NCI-H2171 treated with DMSO at 0.1 percent for 48 hours (cell line): Measurements from ENCODE around the gene ORC3.

Experiments
- DNase-seq: peaks from one replicate; lab custom pipeline; 2025; lab: John Stamatoyannopoulos, UW

Gene ORC3

DNA sequence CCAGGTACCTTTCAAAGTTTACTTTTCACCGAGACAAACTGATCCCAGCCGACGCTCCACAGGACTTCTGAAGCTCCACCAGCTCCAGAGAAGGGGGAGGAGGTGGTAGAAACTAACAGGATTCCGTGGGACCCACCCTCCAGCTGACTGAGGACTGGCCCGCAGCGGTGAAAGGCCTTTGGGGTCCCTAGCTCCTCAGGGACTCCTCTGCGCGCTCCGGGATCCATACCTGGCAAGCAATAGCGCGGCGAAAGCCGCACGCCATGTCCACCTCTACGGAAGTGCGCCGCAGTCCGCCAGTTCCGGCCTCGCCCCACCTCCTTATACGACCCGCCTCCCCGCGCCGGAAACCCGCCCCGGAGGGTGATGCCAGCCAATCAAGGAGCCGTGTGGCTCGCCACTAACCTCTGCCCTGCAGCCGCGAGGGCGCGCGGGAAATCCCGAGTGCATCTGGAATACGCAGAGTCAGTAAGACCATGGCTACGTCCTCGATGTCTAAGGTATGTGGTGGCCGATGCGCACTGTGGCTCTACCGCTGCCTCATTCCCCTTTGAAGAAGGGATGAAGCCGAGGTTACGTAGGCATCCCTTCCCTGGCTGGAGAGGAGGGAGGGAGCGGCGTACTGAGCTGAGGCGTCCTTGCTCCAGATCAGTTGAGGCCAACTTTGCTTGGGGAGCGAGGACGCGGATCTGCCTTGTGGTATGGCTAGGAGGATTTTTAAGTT is at the start of gene ORC3, which contains the start of gene RARS2:
Gene ORC3 (plus strand): TSS at position 443 of the 724 bp plus-strand sequence. CDS start 34 bp downstream, at position 477.
Gene RARS2 (minus strand): TSS at position 295 of the 724 bp plus-strand sequence. CDS start 30 bp downstream, at position 265.
- DNase-seq: peak; percentile 91

DNA sequence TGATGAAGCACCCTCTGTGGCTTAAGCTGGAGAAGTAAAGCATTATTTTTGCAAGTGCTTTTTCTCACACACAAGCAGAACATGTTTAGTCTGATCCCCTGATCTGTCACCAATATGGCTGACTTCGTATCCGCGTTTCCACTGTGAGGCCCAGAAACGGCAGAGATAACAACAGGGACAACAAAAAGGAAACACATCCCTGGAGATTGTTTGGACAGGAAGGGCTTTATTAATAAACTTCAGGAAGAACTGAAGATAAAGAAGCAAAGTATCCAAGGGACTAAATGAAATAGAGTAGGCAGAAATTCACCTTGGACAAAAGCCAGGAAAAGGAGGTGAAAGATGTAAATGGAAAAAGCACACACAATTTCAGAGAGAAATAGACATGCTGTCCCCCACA is 49.4 kb upstream of the ORC3 start:
- DNase-seq: no peak

DNA sequence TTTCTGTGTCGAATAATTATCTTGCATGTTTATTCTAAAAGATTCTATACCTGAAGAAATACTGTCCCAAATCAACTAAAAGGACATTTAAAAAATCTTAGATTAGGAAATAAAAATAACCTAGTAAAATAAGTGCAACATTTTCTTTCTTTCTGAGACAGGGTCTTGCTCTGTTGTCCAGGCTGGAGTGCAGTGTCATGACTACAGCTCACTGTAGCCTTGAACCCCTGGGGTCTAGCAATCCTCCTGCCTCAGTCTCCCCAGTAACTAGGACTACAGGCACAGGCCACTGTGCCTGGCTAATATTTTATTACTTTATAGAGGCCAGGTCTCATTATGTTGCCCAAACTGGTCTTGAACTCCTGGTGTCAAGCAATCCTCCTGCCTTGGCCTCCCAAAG is 48.9 kb upstream of the ORC3 start:
- DNase-seq: no peak

DNA sequence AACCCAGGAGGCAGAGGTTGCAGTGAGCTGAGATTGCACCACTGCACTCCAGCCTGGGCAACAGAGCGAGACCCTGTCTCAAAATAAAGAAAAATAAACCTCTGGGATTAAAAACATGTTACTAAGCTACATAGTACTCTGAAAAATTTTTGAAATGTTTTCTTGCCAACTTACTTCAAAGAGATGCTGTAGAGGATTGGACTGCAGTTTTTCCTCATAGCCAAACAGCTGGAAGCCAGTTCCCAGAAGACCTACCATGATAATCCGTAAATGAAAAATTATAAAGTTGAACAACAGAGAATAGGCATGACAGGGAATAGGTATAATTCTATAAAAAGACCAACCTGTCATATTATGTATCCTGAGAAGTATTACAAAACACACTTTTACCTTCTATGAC is 48.2 kb upstream of the ORC3 start:
- no peak for DNase-seq

DNA sequence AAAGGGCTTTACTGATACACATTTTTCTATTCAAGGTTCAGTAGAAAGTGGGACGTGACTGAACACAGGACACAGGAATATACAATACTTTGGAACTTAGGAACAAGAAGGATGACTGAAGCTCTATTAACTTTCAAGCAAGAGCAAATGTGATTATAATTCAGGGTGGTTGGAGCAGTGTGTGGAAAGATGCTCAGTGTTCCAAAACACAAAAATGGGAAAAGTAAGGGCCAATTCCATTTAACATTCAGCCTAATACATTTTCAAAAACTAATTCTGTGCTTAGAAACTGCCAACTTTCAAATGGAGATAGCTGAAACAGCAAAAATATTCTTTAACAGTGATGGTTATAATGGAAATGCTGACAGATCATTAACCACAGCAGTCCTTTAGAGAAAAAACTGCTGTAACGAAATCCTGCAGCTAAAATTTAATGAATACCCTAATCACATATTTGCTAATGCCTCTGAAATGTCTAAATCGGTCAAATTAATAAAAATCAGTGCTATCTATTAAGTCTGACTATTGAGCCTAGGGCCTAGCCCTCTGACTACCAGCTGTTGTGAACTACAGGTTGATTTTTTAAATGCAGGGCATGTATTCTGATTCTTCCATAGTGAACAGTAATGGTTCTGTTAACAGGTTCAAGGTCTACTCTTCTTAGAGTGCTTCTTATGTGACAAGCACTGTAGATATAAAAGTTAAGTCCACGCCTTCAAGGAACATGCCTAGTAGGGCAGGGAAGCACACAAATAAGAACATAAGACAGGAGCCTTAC is 46.0 kb upstream of the ORC3 start:
- no peak for DNase-seq

DNA sequence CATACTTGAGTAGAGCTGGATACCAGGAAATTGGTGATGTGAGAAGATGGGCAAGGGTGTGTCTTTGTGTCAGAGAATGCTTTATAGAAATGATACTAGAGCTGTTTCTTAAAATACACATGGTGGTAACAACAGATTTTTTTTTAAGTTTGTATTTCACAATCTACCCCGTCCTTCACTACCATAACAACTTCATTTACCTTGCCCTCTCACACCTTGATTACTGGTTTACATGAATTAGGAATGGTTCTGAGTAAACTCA is 45.5 kb upstream of the ORC3 start:
- no peak for DNase-seq

DNA sequence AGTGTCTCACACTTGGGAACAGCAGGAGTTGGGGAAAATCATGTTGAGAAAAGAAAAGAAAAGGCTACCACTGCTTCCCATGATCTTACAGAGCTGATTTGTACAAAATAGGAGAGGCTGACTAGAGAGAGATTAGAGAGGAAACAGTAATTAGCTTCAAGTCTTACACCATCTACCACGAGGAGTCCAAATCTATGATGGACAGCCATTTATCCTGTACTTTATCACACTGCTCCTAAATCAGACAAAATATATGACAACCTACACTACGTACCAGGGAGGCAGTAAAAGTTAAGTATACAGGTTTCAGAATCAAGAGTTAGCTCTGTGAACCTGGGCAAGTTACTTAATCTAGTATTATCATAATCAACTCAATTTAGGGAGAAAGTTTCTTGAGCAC is 38.1 kb upstream of the ORC3 start:
- DNase-seq: no peak

DNA sequence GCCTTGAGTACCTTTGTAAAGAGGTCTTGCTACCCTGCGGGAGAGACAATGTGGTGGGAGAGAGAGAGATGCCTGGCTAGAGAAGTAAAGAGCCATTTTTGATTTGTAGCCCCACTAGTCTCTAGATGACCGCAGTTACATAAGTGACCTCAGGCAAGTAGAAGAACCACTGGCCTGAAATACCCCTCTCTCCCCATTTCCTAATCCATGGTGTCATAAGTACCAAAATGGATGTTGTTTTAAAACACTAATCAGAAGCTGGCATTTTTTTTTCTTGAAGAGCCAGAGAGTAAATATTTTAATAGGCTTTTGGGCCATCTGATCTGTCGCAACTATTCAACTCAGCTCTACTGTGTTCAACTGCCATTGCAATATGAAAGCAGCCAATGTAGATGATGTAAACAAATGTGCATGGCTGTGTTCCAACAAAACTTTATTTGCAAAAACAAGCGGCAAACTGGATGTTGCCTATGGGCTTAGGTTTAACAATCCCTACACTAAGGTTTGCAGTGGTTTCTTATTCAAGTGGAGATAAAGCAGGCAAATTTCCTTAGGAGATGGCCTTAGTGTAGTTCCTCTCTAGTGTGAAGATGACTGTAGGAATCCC is 36.7 kb upstream of the ORC3 start:
- DNase-seq: no peak

DNA sequence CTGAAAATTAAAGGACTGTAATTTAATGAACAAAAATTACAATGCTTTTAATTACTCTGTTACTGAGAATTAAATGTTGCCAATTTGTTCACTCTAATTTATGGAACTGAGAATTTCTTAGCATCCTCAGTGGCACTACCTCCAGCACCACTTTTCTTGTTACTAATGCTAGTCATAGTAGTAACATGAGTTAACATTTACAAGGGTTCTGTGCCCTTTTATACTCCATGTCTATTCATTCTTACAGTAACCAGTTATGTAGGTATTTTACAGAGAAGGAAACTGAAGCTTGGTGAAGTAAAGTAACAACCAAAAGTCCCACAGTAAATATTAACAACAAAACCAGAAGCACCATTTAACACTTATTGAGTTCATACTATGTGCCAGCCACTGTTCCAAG is 34.4 kb upstream of the ORC3 start:
- DNase-seq: no peak

DNA sequence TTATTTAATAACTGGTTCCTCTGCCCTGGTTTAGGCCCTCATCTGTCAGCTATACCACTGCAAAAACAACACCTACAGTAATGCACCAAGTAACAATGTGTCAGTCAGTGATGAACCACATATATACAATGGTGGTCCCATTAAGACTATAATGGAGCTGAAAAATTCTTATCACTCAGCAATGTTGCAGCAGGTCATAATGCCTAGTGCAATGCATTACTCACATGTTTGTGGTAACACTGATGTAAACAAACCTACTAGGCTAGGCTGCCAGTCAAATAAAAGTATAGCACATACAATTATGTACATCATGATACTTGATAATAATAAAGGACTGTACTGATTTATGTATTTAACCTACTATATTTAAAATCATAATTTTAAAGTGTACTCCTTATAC is 31.5 kb upstream of the ORC3 start:
- DNase-seq: no peak

DNA sequence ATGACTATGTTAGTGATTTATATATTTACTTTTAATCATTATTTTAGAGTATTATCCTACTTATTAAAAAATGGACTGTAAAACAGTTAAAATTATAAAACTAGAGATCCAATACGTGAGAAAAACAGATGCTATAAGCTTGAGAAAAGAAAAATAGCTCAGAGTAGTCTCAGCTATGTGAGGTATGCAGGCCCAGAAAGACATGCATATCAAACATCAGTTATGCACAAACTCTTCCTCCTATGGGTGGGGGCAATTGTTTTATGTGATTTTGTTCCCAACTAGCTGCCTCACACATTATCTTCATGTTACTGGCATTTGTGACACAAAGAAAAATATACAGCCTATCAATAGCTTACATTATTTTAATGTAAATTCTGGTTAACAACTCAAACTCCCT is 28.9 kb upstream of the ORC3 start:
- DNase-seq: no peak

DNA sequence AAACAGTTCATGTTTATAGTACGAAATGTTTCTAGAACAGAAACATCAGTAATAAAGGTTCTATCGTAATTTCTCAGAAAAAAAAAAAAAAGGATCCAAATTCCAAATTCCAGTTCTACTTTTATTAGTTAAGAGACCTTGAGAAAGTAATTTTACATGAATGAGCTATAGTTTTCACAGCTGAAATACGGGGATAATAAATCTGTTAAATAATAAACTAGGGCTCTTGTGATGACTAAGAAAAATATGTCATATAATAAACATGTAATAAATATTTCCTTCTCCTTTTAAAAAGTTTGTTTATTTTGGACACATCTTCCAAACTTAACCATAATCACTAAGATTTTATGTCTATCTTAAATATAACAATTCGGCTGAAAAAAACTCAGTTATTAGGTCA is 17.9 kb upstream of the ORC3 start:
- no peak for DNase-seq

DNA sequence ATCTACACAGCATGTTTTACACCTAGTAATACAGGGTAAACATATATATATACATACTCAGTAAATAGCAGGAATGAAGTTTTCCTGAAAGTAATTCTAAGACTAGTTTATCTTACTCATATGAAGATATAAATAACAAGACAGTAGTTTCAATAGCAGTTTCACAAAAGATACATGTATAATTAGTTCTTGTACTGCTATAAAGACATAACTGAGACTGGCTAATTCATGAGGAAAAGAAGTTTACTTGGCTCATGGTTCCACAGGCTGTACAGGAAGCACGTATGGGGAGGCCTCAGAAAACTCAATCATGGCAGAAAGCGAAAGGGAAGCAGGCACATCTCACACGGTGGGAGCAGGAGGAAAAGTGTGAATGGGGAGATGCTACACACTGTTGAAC is 17.1 kb upstream of the ORC3 start:
- no peak for DNase-seq

DNA sequence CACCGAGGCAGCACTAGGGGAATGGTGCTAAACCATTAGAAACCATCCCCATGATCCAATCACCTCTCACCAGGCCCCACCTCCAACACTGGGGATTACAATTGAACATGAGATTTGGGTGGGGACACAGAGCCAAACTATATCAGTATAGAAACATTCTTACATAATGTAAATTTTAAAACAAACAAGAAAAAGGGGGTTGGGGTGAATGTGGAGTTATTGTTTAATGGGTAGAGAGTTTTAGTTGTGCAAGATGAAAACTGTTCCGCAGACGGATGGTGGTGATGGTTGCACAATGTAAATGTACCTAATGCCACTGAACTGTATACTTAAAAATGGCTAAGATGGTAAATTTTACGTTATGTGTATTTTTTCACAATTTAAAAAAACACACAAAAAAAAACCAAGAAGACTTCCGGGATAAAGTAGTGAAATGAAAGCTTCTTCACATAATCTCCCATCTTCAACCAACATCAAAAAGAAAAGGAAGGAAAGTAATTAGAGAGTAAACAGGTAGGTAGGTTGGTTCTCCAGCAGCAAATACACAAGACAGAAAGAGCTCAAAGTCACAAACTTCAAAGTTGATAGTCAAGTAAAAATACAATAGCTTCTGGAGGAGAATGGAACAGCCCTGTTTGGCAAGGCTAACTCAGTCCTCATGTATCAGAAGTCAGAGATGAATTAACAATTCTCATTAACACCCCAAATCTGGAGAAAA is 16.5 kb upstream of the ORC3 start:
- DNase-seq: no peak

DNA sequence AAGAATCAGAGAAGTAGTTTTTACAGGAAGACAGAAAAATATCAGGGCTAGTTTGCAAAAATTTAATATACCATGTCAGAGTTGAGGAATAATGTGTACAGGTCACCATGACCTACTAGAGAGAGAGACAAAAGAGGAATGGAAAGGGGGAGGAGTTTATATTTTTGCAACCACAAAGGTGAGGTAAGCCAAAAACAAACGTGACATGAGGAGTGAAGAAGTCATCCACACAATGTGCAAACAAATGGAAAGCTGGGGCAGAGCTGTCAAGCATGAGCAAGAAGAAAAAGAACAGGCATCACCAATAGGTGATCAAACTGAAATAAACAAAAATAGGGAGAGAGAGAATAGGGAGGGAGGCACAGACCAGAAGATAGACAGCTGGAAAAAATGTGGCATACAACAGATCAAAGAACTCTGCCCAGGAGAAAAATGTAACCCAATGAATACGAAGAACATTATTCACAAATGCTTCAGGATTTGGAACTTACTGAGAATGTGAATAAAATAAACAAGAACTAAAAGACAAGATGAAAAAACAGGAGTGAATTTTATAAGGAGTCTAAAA is 15.6 kb upstream of the ORC3 start:
- DNase-seq: no peak

DNA sequence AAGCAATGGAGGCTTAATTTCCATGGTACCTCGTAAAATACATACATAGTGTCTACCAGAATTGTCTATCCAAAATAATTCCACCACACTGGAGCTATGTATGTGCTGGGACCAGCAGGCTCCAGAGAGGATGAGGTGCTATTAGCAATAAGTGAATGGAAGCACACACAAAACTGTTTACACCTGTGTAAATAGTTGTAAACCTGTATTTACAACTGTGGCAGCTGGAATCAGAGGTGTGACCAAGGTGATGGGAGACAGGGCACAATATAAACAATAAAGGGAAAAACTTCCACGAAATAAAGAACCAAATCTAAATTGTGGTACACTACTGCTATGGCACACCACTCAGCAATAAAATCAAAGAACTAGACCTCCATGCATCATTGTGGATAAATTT is 14.5 kb upstream of the ORC3 start:
- DNase-seq: no peak

DNA sequence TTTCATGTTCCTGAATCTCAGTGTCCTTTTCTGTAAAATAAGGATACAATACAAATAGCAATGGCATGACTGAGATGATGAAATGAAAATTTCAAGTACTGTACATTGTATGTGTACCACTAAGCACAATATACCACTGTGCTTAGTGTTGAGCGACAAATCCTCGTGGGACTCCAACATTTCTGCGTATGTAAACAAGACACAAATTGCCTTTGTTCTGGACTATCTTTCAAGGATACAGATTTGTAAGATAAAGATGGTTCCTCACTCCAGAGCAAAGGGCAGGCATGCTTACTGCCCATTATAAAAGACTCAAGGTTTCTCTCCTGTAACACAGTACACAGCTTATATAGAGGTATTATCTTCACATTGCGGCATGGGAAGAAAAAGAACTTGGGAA is 6.1 kb upstream of the ORC3 start:
- DNase-seq: no peak

DNA sequence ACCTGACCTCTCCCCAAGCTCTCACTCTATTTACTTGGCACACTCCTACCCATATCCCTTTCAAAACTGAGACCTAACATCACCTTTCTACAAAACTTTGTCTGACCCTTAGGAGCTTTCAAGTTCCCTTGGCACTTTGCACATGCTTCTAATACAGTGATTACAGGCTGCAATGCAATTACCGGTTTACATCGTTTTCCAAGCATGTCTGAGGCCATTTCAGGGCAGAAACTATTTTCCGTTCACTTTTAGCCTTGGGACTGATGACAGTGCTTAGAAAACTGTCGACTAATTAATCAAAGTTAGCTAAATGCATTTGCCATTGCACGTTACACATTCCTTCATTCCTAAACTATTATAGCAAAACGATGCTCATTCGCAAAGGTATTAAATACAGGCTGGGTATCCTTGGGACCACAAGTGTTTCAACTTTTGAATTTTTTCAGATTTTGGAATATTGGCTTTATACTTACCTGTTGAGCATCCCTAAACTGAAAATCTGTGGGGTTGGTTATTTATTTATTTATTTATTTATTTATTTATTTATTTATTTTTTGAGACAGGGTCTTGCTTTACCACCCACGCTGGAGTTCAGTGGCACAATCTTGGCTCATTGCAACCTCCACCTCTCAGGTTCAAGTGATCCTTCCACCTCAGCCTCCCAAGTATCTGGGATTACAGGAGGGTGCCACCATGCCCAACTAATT is 3.4 kb upstream of the ORC3 start:
- DNase-seq: no peak

DNA sequence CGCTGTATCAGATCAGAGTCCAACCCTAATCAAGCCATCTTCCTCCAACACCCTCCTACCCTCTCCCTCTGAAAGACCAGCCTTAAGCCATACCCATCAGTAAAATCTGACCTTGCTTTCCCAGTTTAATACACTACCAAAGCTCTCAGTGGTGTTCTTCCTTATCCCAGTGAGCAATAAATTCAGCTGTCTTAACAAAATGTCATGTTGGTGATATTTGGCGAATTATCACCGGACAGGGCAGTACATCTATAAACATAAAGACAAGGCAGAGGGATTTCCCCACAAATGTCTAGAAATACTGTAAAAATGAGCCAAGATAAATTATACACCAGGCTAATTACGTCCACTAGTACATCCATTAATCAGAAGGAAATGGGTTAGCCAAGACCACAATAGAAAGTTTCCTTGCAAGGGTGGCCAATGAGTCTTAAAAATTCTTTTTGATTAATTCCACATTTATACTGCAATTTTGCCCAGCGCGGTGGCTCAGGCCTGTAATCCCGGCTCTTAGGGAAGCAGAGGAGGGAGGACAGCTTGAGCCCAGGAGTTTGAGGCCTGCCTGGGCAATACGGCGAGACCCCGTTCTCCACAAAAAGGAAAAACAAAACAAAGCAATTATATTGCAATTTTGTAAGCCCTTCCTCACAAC is 1.1 kb upstream of the ORC3 start:
- no peak for DNase-seq

DNA sequence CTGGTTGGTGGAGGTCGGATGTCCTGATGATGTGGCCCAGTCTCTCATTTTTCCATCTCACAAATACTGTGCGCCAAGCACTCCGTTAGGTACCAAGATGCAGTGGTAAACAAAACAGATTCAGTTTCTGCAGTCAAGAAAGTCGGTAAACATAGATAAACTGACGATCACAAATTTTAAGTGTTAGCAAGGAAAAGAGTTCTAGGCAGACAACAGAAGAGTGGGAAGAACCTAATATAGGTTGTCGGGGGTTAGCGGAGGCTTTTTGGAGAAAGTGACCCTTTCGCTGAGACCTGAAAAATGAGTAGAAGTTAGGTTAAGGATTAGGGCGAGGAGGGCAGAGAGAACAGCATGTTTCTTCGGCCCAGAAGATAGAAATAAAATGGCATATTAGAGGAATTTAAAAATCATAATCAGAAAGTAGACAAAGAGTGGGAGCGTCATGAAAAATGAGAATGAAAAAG is 514 bp downstream of the ORC3 start:
- DNase-seq: no peak

DNA sequence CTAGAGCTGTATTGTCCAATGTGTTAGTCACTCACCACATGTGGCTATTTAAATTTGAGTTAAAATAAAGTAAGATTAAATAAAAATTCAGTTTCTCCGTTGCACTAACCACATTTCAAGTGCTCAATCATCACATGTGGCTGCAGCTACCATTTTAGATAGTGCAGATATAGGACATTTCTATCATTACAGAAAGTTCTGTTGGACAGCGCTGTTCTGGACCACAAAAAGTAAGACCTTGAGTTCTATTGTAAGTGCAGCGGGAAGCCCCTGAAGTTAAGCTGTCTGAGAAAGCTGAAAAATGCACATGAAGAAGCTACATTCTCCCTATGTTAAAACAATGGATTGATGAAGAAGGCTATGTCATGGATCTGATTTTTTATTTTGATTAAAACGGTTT is 1.1 kb downstream of the ORC3 start:
- no peak for DNase-seq
